Activated CD4-positive, alpha-beta T cell treated with anti-CD3 and anti-CD28 coated beads for 4 hours (primary cell): ENCODE measurements around the gene ZDHHC11B.
"Not testable (repeated sequence)": the region's sequence is repeated elsewhere in the genome, so short reads cannot be mapped to it uniquely, and the experiment has no call there.

ENCODE experiments used
- DNase-seq, 2 donors: peaks; one replicate each; pipeline ENCODE4 v3.0.0-alpha.2; 2020

ZDHHC11B gene

GRCh38 chr5:751992-752391 lies 32.5 kb downstream of the ZDHHC11B start:
- not testable (repeated sequence) for DNase-seq

GRCh38 chr5:751496-751895 lies 33.0 kb downstream of the ZDHHC11B start:
- no peak for DNase-seq

GRCh38 chr5:750226-750625 lies 34.3 kb downstream of the ZDHHC11B start:
- DNase-seq: not testable (repeated sequence)

- DNase-seq: no peak
These were observed 35.3 kb downstream of the ZDHHC11B start for GRCh38 chr5:749101-749670.

GRCh38 chr5:748011-748980 lies 36.2 kb downstream of the ZDHHC11B start:
- not testable (repeated sequence) for DNase-seq

GRCh38 chr5:747303-747844 lies 37.2 kb downstream of the ZDHHC11B start:
- DNase-seq: not testable (repeated sequence)

GRCh38 chr5:746258-746761 lies 38.2 kb downstream of the ZDHHC11B start:
- no peak for DNase-seq

GRCh38 chr5:745272-746142 lies 39.0 kb downstream of the ZDHHC11B start:
- not testable (repeated sequence) for DNase-seq

GRCh38 chr5:743696-744404 lies 40.7 kb downstream of the ZDHHC11B start:
- not testable (repeated sequence) for DNase-seq

GRCh38 chr5:742276-742675 lies 42.3 kb downstream of the ZDHHC11B start:
- DNase-seq: not testable (repeated sequence)

- not testable (repeated sequence) for DNase-seq
These were observed 50.4 kb downstream of the ZDHHC11B start for GRCh38 chr5:734145-734544.

GRCh38 chr5:732754-733454 lies 51.6 kb downstream of the ZDHHC11B start:
- not testable (repeated sequence) for DNase-seq

- not testable (repeated sequence) for DNase-seq
These were observed 55.3 kb downstream of the ZDHHC11B start for GRCh38 chr5:729225-729624.

GRCh38 chr5:727087-727486 lies 57.4 kb downstream of the ZDHHC11B start:
- DNase-seq: not testable (repeated sequence)

- DNase-seq: not testable (repeated sequence)
These were observed 60.7 kb downstream of the ZDHHC11B start for GRCh38 chr5:723865-724264.

- not testable (repeated sequence) for DNase-seq
These were observed 61.2 kb downstream of the ZDHHC11B start for GRCh38 chr5:723309-723708.

- not testable (repeated sequence) for DNase-seq
These were observed 65.2 kb downstream of the ZDHHC11B start for GRCh38 chr5:719379-719778.

- no peak for DNase-seq
These were observed 67.4 kb downstream of the ZDHHC11B start for GRCh38 chr5:717143-717542.

GRCh38 chr5:716740-717139 lies 67.8 kb downstream of the ZDHHC11B start:
- DNase-seq: not testable (repeated sequence)

GRCh38 chr5:715636-716035 lies 68.9 kb downstream of the ZDHHC11B start:
- DNase-seq: not testable (repeated sequence)
